NCI-H1694 treated with DMSO at 0.1 percent for 48 hours (cell line): Measurements from ENCODE around the gene AQP11.

Source experiments
- DNase-seq: peaks from one replicate; lab custom pipeline; 2025; lab: John Stamatoyannopoulos, UW

Gene AQP11

GRCh38 chr11:77658213-77659013, 68.7 kb downstream of the AQP11 start:
- DNase-seq: no peak
